ENCODE results near the gene ITGAD. TPM values are rescaled to one million over a fixed set of nuclear protein-coding genes. Genes with fewer than 3 reads are reported as not detected.

ITGAD gene
- total and polyA plus RNA-seq, 2 of the 13 experiments (the other 11 are each of a cell fraction or from before 2014, with no cell fraction given): not detected

- no peak for TF ChIP-seq PAF1 (CRISPR knock-in tag; IDR thresholded peaks at IDR 0.05)
- no peak for TF ChIP-seq SP140L (CRISPR knock-in tag; IDR thresholded peaks at IDR 0.05; ENCODE audit: borderline replicate concordance)
- no peak; the same call in 1 of the 2 replicates for TF ChIP-seq KAT8 (CRISPR knock-in tag; IDR thresholded peaks at IDR 0.05)
- TF ChIP-seq BRD4 (CRISPR knock-in tag; IDR thresholded peaks at IDR 0.05): no peak
- TF ChIP-seq, protein P1, sequence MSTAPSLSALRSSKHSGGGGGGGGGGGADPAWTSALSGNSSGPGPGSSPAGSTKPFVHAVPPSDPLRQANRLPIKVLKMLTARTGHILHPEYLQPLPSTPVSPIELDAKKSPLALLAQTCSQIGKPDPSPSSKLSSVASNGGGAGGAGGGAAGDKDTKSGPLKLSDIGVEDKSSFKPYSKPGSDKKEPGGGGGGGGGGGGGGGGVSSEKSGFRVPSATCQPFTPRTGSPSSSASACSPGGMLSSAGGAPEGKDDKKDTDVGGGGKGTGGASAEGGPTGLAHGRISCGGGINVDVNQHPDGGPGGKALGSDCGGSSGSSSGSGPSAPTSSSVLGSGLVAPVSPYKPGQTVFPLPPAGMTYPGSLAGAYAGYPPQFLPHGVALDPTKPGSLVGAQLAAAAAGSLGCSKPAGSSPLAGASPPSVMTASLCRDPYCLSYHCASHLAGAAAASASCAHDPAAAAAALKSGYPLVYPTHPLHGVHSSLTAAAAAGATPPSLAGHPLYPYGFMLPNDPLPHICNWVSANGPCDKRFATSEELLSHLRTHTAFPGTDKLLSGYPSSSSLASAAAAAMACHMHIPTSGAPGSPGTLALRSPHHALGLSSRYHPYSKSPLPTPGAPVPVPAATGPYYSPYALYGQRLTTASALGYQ (CRISPR knock-in tag; IDR thresholded peaks at IDR 0.05): peak; percentile 54; the same call in 1 of the 2 replicates
- TF ChIP-seq SAP130 (CRISPR knock-in tag; IDR thresholded peaks at IDR 0.05; ENCODE audit: low read depth): no peak; the same call in none of the 2 replicates
- 0 out of 2 replicates have a peak, but pooled peaks have one; percentile 16 for TF ChIP-seq ZNF264 (CRISPR knock-in tag; IDR thresholded peaks at IDR 0.05)
- TF ChIP-seq ZNF281 (CRISPR knock-in tag; IDR thresholded peaks at IDR 0.05; ENCODE audit: borderline replicate concordance): no peak
- TF ChIP-seq ZNF567 (CRISPR knock-in tag; IDR thresholded peaks at IDR 0.05; ENCODE audit: borderline replicate concordance): no peak
- TF ChIP-seq DZIP1 (CRISPR knock-in tag; IDR thresholded peaks at IDR 0.05): no peak
- TF ChIP-seq ZNF883 (CRISPR knock-in tag; IDR thresholded peaks at IDR 0.05; ENCODE audit: not compliant biosample characterization): no peak
- TF ChIP-seq ZNF737 (CRISPR knock-in tag; IDR thresholded peaks at IDR 0.05; ENCODE audit: borderline replicate concordance): no peak
- TF ChIP-seq TAF1 (CRISPR knock-in tag; IDR thresholded peaks at IDR 0.05): no peak
- TF ChIP-seq, protein P2, sequence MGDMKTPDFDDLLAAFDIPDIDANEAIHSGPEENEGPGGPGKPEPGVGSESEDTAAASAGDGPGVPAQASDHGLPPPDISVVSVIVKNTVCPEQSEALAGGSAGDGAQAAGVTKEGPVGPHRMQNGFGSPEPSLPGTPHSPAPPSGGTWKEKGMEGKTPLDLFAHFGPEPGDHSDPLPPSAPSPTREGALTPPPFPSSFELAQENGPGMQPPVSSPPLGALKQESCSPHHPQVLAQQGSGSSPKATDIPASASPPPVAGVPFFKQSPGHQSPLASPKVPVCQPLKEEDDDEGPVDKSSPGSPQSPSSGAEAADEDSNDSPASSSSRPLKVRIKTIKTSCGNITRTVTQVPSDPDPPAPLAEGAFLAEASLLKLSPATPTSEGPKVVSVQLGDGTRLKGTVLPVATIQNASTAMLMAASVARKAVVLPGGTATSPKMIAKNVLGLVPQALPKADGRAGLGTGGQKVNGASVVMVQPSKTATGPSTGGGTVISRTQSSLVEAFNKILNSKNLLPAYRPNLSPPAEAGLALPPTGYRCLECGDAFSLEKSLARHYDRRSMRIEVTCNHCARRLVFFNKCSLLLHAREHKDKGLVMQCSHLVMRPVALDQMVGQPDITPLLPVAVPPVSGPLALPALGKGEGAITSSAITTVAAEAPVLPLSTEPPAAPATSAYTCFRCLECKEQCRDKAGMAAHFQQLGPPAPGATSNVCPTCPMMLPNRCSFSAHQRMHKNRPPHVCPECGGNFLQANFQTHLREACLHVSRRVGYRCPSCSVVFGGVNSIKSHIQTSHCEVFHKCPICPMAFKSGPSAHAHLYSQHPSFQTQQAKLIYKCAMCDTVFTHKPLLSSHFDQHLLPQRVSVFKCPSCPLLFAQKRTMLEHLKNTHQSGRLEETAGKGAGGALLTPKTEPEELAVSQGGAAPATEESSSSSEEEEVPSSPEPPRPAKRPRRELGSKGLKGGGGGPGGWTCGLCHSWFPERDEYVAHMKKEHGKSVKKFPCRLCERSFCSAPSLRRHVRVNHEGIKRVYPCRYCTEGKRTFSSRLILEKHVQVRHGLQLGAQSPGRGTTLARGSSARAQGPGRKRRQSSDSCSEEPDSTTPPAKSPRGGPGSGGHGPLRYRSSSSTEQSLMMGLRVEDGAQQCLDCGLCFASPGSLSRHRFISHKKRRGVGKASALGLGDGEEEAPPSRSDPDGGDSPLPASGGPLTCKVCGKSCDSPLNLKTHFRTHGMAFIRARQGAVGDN (CRISPR knock-in tag; IDR thresholded peaks at IDR 0.05): no peak; the same call in 1 of the 2 replicates
- TF ChIP-seq KDM4B (CRISPR knock-in tag; IDR thresholded peaks at IDR 0.05): no peak
- no peak; the same call in 1 of the 2 replicates for TF ChIP-seq MEF2D (CRISPR knock-in tag; IDR thresholded peaks at IDR 0.05)
- no peak for TF ChIP-seq FOSL1 (CRISPR knock-in tag; IDR thresholded peaks at IDR 0.05; ENCODE audit: borderline replicate concordance)
These were observed 66.8 kb downstream of the ITGAD start (continued) for GRCh38 chr16:31459687-31460581.

Measured in HepG2 (cell line).